Glutamatergic neuron (in vitro differentiated cells): Measurements from ENCODE around the gene DMBX1. TPM values are rescaled to one million over a fixed set of nuclear protein-coding genes. Genes with fewer than 3 reads are reported as not detected.

Source experiments
- DNase-seq: peaks from one replicate; pipeline ENCODE4 v3.0.0; 2022
- H3K27ac Mint-ChIP-seq: one replicate; pipeline ENCODE4 v1.8.0; 2020; ENCODE audit warnings: mild to moderate bottlenecking, mixed read lengths, inconsistent platforms; ENCODE audit not compliant: unreplicated experiment
- H3K27me3 Mint-ChIP-seq: one replicate; pipeline ENCODE4 v1.8.0; 2020; ENCODE audit warnings: mild to moderate bottlenecking, moderate library complexity, mixed read lengths, inconsistent platforms; ENCODE audit not compliant: unreplicated experiment
- H3K36me3 Mint-ChIP-seq: one replicate; pipeline ENCODE4 v1.8.0; 2020; ENCODE audit warnings: mild to moderate bottlenecking, mixed read lengths, inconsistent platforms; ENCODE audit not compliant: unreplicated experiment
- H3K4me1 Mint-ChIP-seq: one replicate; pipeline ENCODE4 v1.8.0; 2020; ENCODE audit warnings: mild to moderate bottlenecking, low read depth, mixed read lengths, inconsistent platforms; ENCODE audit not compliant: unreplicated experiment
- H3K4me3 Mint-ChIP-seq: one replicate; pipeline ENCODE4 v1.8.0; 2020; ENCODE audit warnings: mild to moderate bottlenecking, mixed read lengths, inconsistent platforms; ENCODE audit not compliant: unreplicated experiment
- H3K9me3 Mint-ChIP-seq: one replicate; pipeline ENCODE4 v1.8.0; 2020; ENCODE audit warnings: mild to moderate bottlenecking, moderate library complexity, mixed read lengths, inconsistent platforms; ENCODE audit not compliant: unreplicated experiment
- CTCF ChIP-seq: fragments of 200-600 bp; sonication (generic); IDR thresholded peaks from one replicate; pipeline ENCODE4 v1.5.0; 2021; ENCODE audit not compliant: partially characterized antibody, unreplicated experiment
- total RNA-seq: library from RNA; stranded (reverse); fragmentation: NEBNext Ultra II Directional; extraction: Animal tissue kit (Norgen Biotek cat#: 25700); gene quantifications from one replicate; pipeline ENCODE4 v1.2.1, GENCODE V29; 2021; ENCODE audit not compliant: unreplicated experiment

DMBX1 gene
- total RNA-seq, 1 donor from 2014 or later = not detected

- Mint-ChIP-seq H3K27me3 (peaks cover 55% of the 10 kb centered on the region), H3K4me1 (peaks cover 7% of the 10 kb centered on the region), H3K27ac (no peak overlapping the region), H3K36me3 (peaks cover 26% of the 10 kb centered on the region), H3K9me3 (peaks cover 7% of the 10 kb centered on the region), H3K4me3 (no peak overlapping the region)
- no peak for DNase-seq
- TF ChIP-seq CTCF = no peak
These were observed 3.8 kb downstream of the DMBX1 start for GRCh38 chr1:46493316-46494032.

GRCh38 chr1:46494910-46495309 is 5.3 kb downstream of the DMBX1 start:
- DNase-seq = no peak
- H3K36me3 Mint-ChIP-seq = peaks cover 30% of the 10 kb centered on the region
- H3K4me1 Mint-ChIP-seq = peaks cover 3% of the 10 kb centered on the region
- H3K4me3 Mint-ChIP-seq = no peak overlapping the region
- no peak overlapping the region for H3K27ac Mint-ChIP-seq
- no peak for TF ChIP-seq CTCF
- H3K27me3 Mint-ChIP-seq = peaks cover 51% of the 10 kb centered on the region
- peaks cover 7% of the 10 kb centered on the region for H3K9me3 Mint-ChIP-seq

GRCh38 chr1:46495778-46496177 is 6.1 kb downstream of the DMBX1 start:
- Mint-ChIP-seq H3K4me1 (no peaks in the 10 kb centered on the region), H3K9me3 (peaks cover 4% of the 10 kb centered on the region), H3K27me3 (peaks cover 49% of the 10 kb centered on the region), H3K27ac (no peak overlapping the region), H3K36me3 (peaks cover 30% of the 10 kb centered on the region), H3K4me3 (no peak overlapping the region)
- DNase-seq = no peak
- no peak for TF ChIP-seq CTCF

GRCh38 chr1:46496505-46496904 is 6.9 kb downstream of the DMBX1 start:
- Mint-ChIP-seq H3K4me1 (no peaks in the 10 kb centered on the region), H3K27ac (no peak overlapping the region), H3K27me3 (peaks cover 47% of the 10 kb centered on the region), H3K4me3 (no peak overlapping the region), H3K9me3 (peaks cover 4% of the 10 kb centered on the region), H3K36me3 (peaks cover 30% of the 10 kb centered on the region)
- no peak for TF ChIP-seq CTCF
- DNase-seq = no peak

- peaks cover 30% of the 10 kb centered on the region for H3K36me3 Mint-ChIP-seq
- no peak overlapping the region for H3K27ac Mint-ChIP-seq
- no peak overlapping the region for H3K4me3 Mint-ChIP-seq
- no peak for DNase-seq
- H3K4me1 Mint-ChIP-seq = no peaks in the 10 kb centered on the region
- peaks cover 6% of the 10 kb centered on the region for H3K9me3 Mint-ChIP-seq
- H3K27me3 Mint-ChIP-seq = peaks cover 42% of the 10 kb centered on the region
- no peak for TF ChIP-seq CTCF
These were observed 7.4 kb downstream of the DMBX1 start for GRCh38 chr1:46497020-46497419.
